ENCODE measurements around the gene ATXN7. TPM values are rescaled to one million over a fixed set of nuclear protein-coding genes. Genes with fewer than 3 reads are reported as not detected.

Gene ATXN7
- polyA plus RNA-seq, 1 donor from 2014 or later, result 6.7 TPM

- no peaks in the 10 kb centered on the region for H3K9me3 ChIP-seq (ENCODE audit: low read length)
- TF ChIP-seq TAF1 (IDR thresholded peaks at IDR 0.05; ENCODE audit: low read depth), result no peak
- no peak for TF ChIP-seq SMC3 (conservative IDR thresholded peaks at IDR 0.05; ENCODE audit: poor library complexity)
- no peak for TF ChIP-seq POLR2AphosphoS5 (IDR thresholded peaks at IDR 0.05)
- TF ChIP-seq, protein P1, sequence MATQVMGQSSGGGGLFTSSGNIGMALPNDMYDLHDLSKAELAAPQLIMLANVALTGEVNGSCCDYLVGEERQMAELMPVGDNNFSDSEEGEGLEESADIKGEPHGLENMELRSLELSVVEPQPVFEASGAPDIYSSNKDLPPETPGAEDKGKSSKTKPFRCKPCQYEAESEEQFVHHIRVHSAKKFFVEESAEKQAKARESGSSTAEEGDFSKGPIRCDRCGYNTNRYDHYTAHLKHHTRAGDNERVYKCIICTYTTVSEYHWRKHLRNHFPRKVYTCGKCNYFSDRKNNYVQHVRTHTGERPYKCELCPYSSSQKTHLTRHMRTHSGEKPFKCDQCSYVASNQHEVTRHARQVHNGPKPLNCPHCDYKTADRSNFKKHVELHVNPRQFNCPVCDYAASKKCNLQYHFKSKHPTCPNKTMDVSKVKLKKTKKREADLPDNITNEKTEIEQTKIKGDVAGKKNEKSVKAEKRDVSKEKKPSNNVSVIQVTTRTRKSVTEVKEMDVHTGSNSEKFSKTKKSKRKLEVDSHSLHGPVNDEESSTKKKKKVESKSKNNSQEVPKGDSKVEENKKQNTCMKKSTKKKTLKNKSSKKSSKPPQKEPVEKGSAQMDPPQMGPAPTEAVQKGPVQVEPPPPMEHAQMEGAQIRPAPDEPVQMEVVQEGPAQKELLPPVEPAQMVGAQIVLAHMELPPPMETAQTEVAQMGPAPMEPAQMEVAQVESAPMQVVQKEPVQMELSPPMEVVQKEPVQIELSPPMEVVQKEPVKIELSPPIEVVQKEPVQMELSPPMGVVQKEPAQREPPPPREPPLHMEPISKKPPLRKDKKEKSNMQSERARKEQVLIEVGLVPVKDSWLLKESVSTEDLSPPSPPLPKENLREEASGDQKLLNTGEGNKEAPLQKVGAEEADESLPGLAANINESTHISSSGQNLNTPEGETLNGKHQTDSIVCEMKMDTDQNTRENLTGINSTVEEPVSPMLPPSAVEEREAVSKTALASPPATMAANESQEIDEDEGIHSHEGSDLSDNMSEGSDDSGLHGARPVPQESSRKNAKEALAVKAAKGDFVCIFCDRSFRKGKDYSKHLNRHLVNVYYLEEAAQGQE (IDR thresholded peaks at IDR 0.05; ENCODE audit: borderline replicate concordance), result no peak
- no peak for TF ChIP-seq EP300 (conservative IDR thresholded peaks at IDR 0.05; ENCODE audit: poor library complexity, severe bottlenecking)
- H3K9me2 ChIP-seq (ENCODE audit: insufficient read depth, low read length), result no peaks in the 10 kb centered on the region
- H3K27ac ChIP-seq (ENCODE audit: low read length), result no peak overlapping the region
- no peaks in the 10 kb centered on the region for H3K79me2 ChIP-seq (replicated peaks; ENCODE audit: insufficient read depth, low read length)
- H3F3A ChIP-seq (ENCODE audit: insufficient read depth, low read length, poor library complexity, severe bottlenecking), result no peaks in the 10 kb centered on the region
- no peaks in the 10 kb centered on the region for H3K27me3 ChIP-seq (ENCODE audit: insufficient read depth, low read depth, low read length)
- no peak overlapping the region for H3K4me2 ChIP-seq (ENCODE audit: low read length)
- no peak overlapping the region for H2AFZ ChIP-seq (ENCODE audit: low read depth, low read length)
- no peaks in the 10 kb centered on the region for H4K20me1 ChIP-seq (ENCODE audit: insufficient read depth)
- H3K4me3 ChIP-seq (ENCODE audit: low read length), result no peak overlapping the region
- H3K9ac ChIP-seq (ENCODE audit: low read length), result no peak overlapping the region
- no peaks in the 10 kb centered on the region for H3K36me3 ChIP-seq (ENCODE audit: insufficient read depth, low read length)
Measured at GRCh38 chr3:63990733-63991132, 127.1 kb downstream of the ATXN7 start.

- Histone ChIP-seq H4K20me1 (ENCODE audit: insufficient read depth) (no peaks in the 10 kb centered on the region), H2AFZ (ENCODE audit: low read depth, low read length) (no peak overlapping the region), H3K27me3 (ENCODE audit: insufficient read depth, low read depth, low read length) (no peaks in the 10 kb centered on the region), H3K4me2 (ENCODE audit: low read length) (no peak overlapping the region), H3K9me3 (ENCODE audit: low read length) (no peaks in the 10 kb centered on the region), H3K9ac (ENCODE audit: low read length) (no peak overlapping the region), H3F3A (ENCODE audit: insufficient read depth, low read length, poor library complexity, severe bottlenecking) (no peaks in the 10 kb centered on the region), H3K79me2 (replicated peaks; ENCODE audit: insufficient read depth, low read length) (no peaks in the 10 kb centered on the region), H3K36me3 (ENCODE audit: insufficient read depth, low read length) (no peaks in the 10 kb centered on the region), H3K9me2 (ENCODE audit: insufficient read depth, low read length) (no peaks in the 10 kb centered on the region), H3K4me3 (ENCODE audit: low read length) (no peak overlapping the region), H3K27ac (ENCODE audit: low read length) (no peak overlapping the region)
- TF ChIP-seq EP300 (conservative IDR thresholded peaks at IDR 0.05; ENCODE audit: poor library complexity, severe bottlenecking) (no peak), MXI1 (conservative IDR thresholded peaks at IDR 0.05; ENCODE audit: poor library complexity, severe bottlenecking) (no peak), POLR2AphosphoS5 (IDR thresholded peaks at IDR 0.05) (no peak)
Measured at GRCh38 chr3:63991666-63992065, 128.0 kb downstream of the ATXN7 start.

DNA sequence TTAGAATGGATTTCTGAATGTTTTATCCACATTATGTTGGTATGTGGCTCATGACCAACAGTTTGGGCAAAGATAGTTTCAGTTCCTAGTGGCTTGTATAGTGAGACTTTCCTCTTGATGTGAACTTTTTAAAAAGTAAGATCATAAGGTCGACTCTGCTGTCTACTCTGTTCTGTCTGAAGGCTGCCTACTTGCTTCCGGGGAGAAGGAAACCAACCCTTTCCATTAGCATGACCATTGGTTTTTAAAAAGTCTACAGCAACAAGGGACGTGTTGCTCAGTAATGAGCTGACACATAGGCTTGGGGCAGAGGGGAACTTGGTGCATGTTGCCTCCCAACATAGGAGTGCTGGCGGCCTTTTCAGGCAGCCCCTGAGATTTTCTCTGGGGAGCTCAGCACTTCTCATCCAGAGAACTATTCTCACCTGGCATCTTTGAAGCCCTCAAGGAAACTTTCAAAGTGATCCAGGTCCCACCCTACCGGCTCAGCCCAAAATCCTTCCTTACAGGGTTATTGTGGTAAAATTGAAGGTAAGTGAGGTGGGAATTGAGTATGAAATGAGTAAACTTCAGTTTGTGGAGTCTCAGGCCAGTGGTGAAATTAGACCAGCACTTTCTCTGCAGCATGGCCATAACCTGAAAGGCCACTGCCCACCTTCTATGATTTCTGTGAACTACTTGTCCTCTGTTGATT is 129.0 kb downstream of the ATXN7 start:
- Histone ChIP-seq H4K20me1 (ENCODE audit: insufficient read depth) (no peaks in the 10 kb centered on the region), H3K27ac (ENCODE audit: low read length) (no peak overlapping the region), H3K9ac (ENCODE audit: low read length) (no peak overlapping the region), H3K79me2 (replicated peaks; ENCODE audit: insufficient read depth, low read length) (no peaks in the 10 kb centered on the region), H2AFZ (ENCODE audit: low read depth, low read length) (no peak overlapping the region), H3K9me2 (ENCODE audit: insufficient read depth, low read length) (no peaks in the 10 kb centered on the region), H3K27me3 (ENCODE audit: insufficient read depth, low read depth, low read length) (no peaks in the 10 kb centered on the region), H3K9me3 (ENCODE audit: low read length) (no peaks in the 10 kb centered on the region), H3K4me3 (ENCODE audit: low read length) (no peak overlapping the region), H3F3A (ENCODE audit: insufficient read depth, low read length, poor library complexity, severe bottlenecking) (no peaks in the 10 kb centered on the region), H3K36me3 (ENCODE audit: insufficient read depth, low read length) (no peaks in the 10 kb centered on the region), H3K4me2 (ENCODE audit: low read length) (no peak overlapping the region)
- TF ChIP-seq EP300 (conservative IDR thresholded peaks at IDR 0.05; ENCODE audit: poor library complexity, severe bottlenecking), result no peak
- TF ChIP-seq, protein P1 (IDR thresholded peaks at IDR 0.05; ENCODE audit: borderline replicate concordance), result no peak
- TF ChIP-seq, protein P2, sequence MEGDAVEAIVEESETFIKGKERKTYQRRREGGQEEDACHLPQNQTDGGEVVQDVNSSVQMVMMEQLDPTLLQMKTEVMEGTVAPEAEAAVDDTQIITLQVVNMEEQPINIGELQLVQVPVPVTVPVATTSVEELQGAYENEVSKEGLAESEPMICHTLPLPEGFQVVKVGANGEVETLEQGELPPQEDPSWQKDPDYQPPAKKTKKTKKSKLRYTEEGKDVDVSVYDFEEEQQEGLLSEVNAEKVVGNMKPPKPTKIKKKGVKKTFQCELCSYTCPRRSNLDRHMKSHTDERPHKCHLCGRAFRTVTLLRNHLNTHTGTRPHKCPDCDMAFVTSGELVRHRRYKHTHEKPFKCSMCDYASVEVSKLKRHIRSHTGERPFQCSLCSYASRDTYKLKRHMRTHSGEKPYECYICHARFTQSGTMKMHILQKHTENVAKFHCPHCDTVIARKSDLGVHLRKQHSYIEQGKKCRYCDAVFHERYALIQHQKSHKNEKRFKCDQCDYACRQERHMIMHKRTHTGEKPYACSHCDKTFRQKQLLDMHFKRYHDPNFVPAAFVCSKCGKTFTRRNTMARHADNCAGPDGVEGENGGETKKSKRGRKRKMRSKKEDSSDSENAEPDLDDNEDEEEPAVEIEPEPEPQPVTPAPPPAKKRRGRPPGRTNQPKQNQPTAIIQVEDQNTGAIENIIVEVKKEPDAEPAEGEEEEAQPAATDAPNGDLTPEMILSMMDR (IDR thresholded peaks at IDR 0.05; ENCODE audit: poor library complexity, severe bottlenecking), result no peak
- TF ChIP-seq POLR2AphosphoS5 (IDR thresholded peaks at IDR 0.05), result no peak
- TF ChIP-seq EZH2 (IDR thresholded peaks at IDR 0.05; ENCODE audit: borderline replicate concordance, insufficient read depth, low read length, poor library complexity, severe bottlenecking), result no peak
- no peak for TF ChIP-seq TAF1 (IDR thresholded peaks at IDR 0.05; ENCODE audit: low read depth)
- TF ChIP-seq RAD21 (conservative IDR thresholded peaks at IDR 0.05), result no peak
